Measurements from ENCODE around the gene ENDOD1. TPM values are rescaled to one million over a fixed set of nuclear protein-coding genes. Genes with fewer than 3 reads are reported as not detected.

Gene ENDOD1
- total RNA-seq, 4 donors from 2014 or later: 106 to 210 (median 154) TPM

GRCh38 chr11:95161248-95161647 is 71.6 kb downstream of the ENDOD1 start:
- 39 to 50% methylated on average over 1 of the region's 1 CpG for WGBS, 2 donors
- Histone ChIP-seq H3K4me3 (no peak overlapping the region), H3K36me3 (no peaks in the 10 kb centered on the region), H3K4me1 (peaks cover 0 to 20% (median 16%) of the 10 kb centered on the region in 4 donors), H3K9me3 (no peaks in the 10 kb centered on the region), H3K27me3 (no peaks in the 10 kb centered on the region), H3K27ac (no peak overlapping the region)
- no peak for TF ChIP-seq CTCF (IDR thresholded peaks at IDR 0.05)
- TF ChIP-seq EP300 (IDR thresholded peaks at IDR 0.05): no peak
- no peak for TF ChIP-seq POLR2A (IDR thresholded peaks at IDR 0.05)
- DNase-seq (ENCODE audit: low spot score in 2 of 2): no peak

- WGBS, 2 donors: 39 to 43% methylated on average over 4 of the region's 4 CpGs
- Histone ChIP-seq H3K27ac (no peak overlapping the region), H3K9me3 (no peaks in the 10 kb centered on the region), H3K4me3 (no peak overlapping the region), H3K4me1 (peaks cover 0 to 2% (median 0%) of the 10 kb centered on the region in 4 donors), H3K36me3 (no peaks in the 10 kb centered on the region), H3K27me3 (no peaks in the 10 kb centered on the region)
- DNase-seq (ENCODE audit: low spot score in 2 of 2): no peak
- TF ChIP-seq POLR2A (IDR thresholded peaks at IDR 0.05) (no peak), EP300 (IDR thresholded peaks at IDR 0.05) (no peak), CTCF (IDR thresholded peaks at IDR 0.05) (no peak)
These were observed 73.5 kb downstream of the ENDOD1 start for GRCh38 chr11:95163106-95163505.

DNA sequence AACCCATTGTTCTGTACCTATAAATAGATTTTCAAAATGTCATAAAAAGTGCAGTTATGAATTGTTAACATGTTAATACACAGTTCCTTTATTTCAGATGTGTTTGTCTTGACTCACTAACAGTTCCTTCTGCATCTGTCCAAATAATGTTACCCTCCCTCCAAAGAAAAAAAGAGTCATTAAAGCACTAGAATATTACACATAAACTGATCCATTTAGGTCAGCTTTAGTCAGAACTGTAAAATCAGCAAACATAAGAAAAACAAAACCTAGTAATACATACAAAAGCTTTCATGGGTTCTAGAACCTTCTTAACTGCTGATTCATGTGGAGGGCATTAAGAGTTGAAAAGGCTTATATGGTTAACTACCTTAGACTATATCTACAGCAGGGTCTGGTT is 76.0 kb downstream of the ENDOD1 start:
- Histone ChIP-seq H3K36me3 (peaks cover 0 to 11% (median 0%) of the 10 kb centered on the region in 3 donors), H3K4me1 (no peaks in the 10 kb centered on the region), H3K27ac (no peak overlapping the region), H3K4me3 (no peak overlapping the region), H3K9me3 (no peaks in the 10 kb centered on the region), H3K27me3 (no peaks in the 10 kb centered on the region)
- TF ChIP-seq POLR2A (IDR thresholded peaks at IDR 0.05) (no peak), CTCF (IDR thresholded peaks at IDR 0.05) (no peak), EP300 (IDR thresholded peaks at IDR 0.05) (no peak)
- no peak for DNase-seq (ENCODE audit: low spot score in 2 of 2)

DNA sequence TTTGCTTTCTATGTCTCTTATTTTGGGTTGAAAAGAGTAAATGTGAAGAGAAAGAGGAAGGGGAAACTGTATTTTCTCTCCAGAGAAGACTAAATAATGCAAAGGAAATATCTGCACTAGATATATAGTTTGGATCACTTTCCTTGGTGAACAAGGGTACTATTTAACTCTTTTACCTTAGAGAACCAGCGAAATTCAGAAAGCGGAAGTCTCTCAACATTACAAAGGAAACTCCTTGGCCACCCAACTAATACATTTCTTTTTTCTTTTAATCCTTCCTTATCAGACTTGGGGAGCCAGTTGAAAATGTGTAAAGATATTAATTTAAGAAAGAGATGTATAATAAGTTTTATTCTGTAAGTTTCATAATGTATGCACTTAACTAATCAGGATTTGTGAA is 77.1 kb downstream of the ENDOD1 start:
- Histone ChIP-seq H3K4me1 (no peaks in the 10 kb centered on the region), H3K9me3 (no peaks in the 10 kb centered on the region), H3K27ac (no peak overlapping the region), H3K36me3 (peaks cover 0 to 20% (median 0%) of the 10 kb centered on the region in 3 donors), H3K4me3 (no peak overlapping the region), H3K27me3 (no peaks in the 10 kb centered on the region)
- whole genome bisulfite sequencing, 2 donors: 86 to 89% methylated on average over 2 of the region's 2 CpGs
- no peak for DNase-seq (ENCODE audit: low spot score in 2 of 2)
- TF ChIP-seq EP300 (IDR thresholded peaks at IDR 0.05) (no peak), CTCF (IDR thresholded peaks at IDR 0.05) (no peak), POLR2A (IDR thresholded peaks at IDR 0.05) (no peak)

DNA sequence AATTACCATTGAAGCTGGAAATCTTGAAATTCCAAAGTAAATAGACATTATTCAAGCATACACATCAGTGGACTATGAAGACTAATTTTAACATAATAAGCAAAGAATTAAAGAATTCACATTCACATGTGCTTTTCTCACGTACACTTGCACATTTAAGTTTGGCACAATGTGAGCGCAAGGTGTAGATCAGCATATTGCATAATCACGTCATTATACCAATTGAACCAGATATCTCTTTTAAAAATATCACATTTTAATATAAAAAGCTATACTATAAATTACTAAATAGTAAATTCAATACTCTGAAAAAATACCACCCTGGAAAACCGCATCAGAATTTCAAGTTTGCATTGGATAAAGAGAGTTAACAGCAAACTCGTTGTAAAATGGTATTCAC is 80.6 kb downstream of the ENDOD1 start:
- no peaks in the 10 kb centered on the region for H3K9me3 ChIP-seq
- DNase-seq (ENCODE audit: low spot score in 2 of 2): no peak
- no peaks in the 10 kb centered on the region for H3K27me3 ChIP-seq
- H3K36me3 ChIP-seq: peaks cover 0 to 48% (median 0%) of the 10 kb centered on the region in 3 donors
- no peak overlapping the region for H3K4me3 ChIP-seq
- no peaks in the 10 kb centered on the region for H3K4me1 ChIP-seq
- TF ChIP-seq POLR2A (IDR thresholded peaks at IDR 0.05) (no peak), EP300 (IDR thresholded peaks at IDR 0.05) (no peak), CTCF (IDR thresholded peaks at IDR 0.05) (no peak)
- WGBS, 2 donors: 91 to 95% methylated on average over 5 of the region's 5 CpGs
- H3K27ac ChIP-seq: no peak overlapping the region
